Body of pancreas (tissue), 4 donors: Measurements from ENCODE around the gene ARFGEF2.

Source experiments
- CTCF ChIP-seq, 7 experiments: fragments of 450-650 bp in 4 of 7; fragments of 200-600 bp in 3 of 7; sonication (generic) in 3 of 7; IDR thresholded peaks; one replicate each; pipeline ENCODE4 v1.5.1; 2016 to 2019; ENCODE audit warnings: antibody characterized with exemption in 7 of 7
- POLR2A ChIP-seq, 3 donors: fragments of 450-650 bp; IDR thresholded peaks; one replicate each; pipeline ENCODE4 v1.6.1; 2016; ENCODE audit warnings: antibody characterized with exemption in 3 of 3, mild to moderate bottlenecking in 2 of 3

- TF ChIP-seq CTCF (IDR thresholded peaks at IDR 0.05) = no peak
- no peak for TF ChIP-seq POLR2A (IDR thresholded peaks at IDR 0.05)
Observed at GRCh38 chr20:48903705-48904104, 17.8 kb upstream of the ARFGEF2 start.
